Measurements from ENCODE around the gene TMPRSS12. TPM values are rescaled to one million over a fixed set of nuclear protein-coding genes. Genes with fewer than 3 reads are reported as not detected.

Gene TMPRSS12
- total and polyA plus RNA-seq, 2 of the 13 experiments (the other 11 are each of a cell fraction or from before 2014, with no cell fraction given) = not detected

DNA sequence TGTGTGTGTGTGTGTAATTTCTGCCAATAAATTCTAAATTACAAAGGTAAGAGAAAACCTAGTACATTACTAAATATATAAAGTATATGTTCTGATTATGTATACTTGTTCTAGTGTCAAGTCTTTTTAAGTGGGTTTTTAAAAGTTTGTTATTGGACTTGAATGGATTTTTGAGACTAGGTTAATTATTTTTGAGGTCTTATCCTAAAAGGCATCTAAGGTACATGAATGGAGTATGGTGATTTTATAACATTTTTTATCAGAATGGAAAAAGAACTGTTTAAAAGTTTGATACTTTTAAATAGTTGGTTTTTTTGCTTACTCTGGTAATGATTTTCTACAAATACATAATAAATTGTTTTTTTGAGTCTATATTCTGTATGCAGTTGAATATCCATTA, 22.5 kb upstream of the TMPRSS12 start:
- Histone ChIP-seq H3K4me2 (ENCODE audit: low read depth, low read length) (no peak overlapping the region), H4K20me1 (ENCODE audit: insufficient read depth, low read length) (no peaks in the 10 kb centered on the region), H3K9me3 (ENCODE audit: low read length) (no peaks in the 10 kb centered on the region), H3K27ac (ENCODE audit: extremely low read length, insufficient read depth, low read length) (no peak overlapping the region), H3K4me3 (replicated peaks in 1 of 3; ENCODE audit: insufficient read depth in 1 of 3, low read depth in 2 of 3, low read length in 3 of 3) (no peak overlapping the region), H3K36me3 (replicated peaks in 1 of 2; ENCODE audit: control insufficient read depth in 1 of 2, insufficient read depth in 2 of 2, low read length in 2 of 2) (peaks cover 7 to 32% of the 10 kb centered on the region in 2 experiments; a peak in 4 of 5 replicates), H3K79me2 (ENCODE audit: insufficient read depth, low read length) (no peaks in the 10 kb centered on the region), H3K9ac (ENCODE audit: insufficient read depth, low read depth, low read length) (no peak overlapping the region), H3K4me1 (ENCODE audit: insufficient read depth, low read length) (peaks cover 14% of the 10 kb centered on the region), H3K27me3 (ENCODE audit: control insufficient read depth in 1 of 2, insufficient read depth in 2 of 2, low read length in 2 of 2) (no peaks in the 10 kb centered on the region), H2AFZ (ENCODE audit: low read length) (no peak overlapping the region)
- ATAC-seq (no peak), DNase-seq (ENCODE audit: low spot score) (no peak), FAIRE-seq (no peak)
- intact Hi-C loops (cut with micrococcal nuclease; ENCODE audit: unreplicated experiment) = no loop called here
- ChIA-PET CTCF (ENCODE audit: low intra/inter-chr PET ratio, low total read pairs) (no interaction called here), POLR2A (no interaction called here)
- in situ Hi-C loops (cut with HindIII; ENCODE audit: extremely low pct_ligation_motif_present, low pct_unique_long_range_greater_than_20kb) = loop anchor here (10.0 kb wide), 1 partner anchor 205 kb away; the partner anchor contains the start of gene SLC11A2
- TF ChIP-seq NFE2 (CRISPR knock-in tag; IDR thresholded peaks at IDR 0.05) (no peak), ZBTB21 (CRISPR knock-in tag; IDR thresholded peaks at IDR 0.05) (no peak), ZNF12 (CRISPR knock-in tag; IDR thresholded peaks at IDR 0.05) (no peak), FOXO1 (CRISPR knock-in tag; IDR thresholded peaks at IDR 0.05) (no peak), MTF2 (CRISPR knock-in tag; IDR thresholded peaks at IDR 0.05; ENCODE audit: borderline replicate concordance) (no peak), ZNF782 (CRISPR knock-in tag; IDR thresholded peaks at IDR 0.05; ENCODE audit: borderline replicate concordance) (no peak), IKZF1 (IDR thresholded peaks at IDR 0.05) (no peak), ZNF878 (CRISPR knock-in tag; IDR thresholded peaks at IDR 0.05) (no peak), TOE1 (CRISPR knock-in tag; IDR thresholded peaks at IDR 0.05) (no peak), BCL6 (CRISPR knock-in tag; IDR thresholded peaks at IDR 0.05) (no peak), RXRB (CRISPR knock-in tag; IDR thresholded peaks at IDR 0.05; ENCODE audit: borderline replicate concordance) (no peak), ZNF383 (CRISPR knock-in tag; IDR thresholded peaks at IDR 0.05; ENCODE audit: borderline replicate concordance) (no peak), SIX4 (CRISPR knock-in tag; IDR thresholded peaks at IDR 0.05) (no peak), SRSF4 (IDR thresholded peaks at IDR 0.05; ENCODE audit: low read depth, low read length, poor library complexity, severe bottlenecking) (no peak), ATRX (CRISPR knock-in tag; IDR thresholded peaks at IDR 0.05; ENCODE audit: borderline replicate concordance) (no peak)
- TF ChIP-seq, protein P1, sequence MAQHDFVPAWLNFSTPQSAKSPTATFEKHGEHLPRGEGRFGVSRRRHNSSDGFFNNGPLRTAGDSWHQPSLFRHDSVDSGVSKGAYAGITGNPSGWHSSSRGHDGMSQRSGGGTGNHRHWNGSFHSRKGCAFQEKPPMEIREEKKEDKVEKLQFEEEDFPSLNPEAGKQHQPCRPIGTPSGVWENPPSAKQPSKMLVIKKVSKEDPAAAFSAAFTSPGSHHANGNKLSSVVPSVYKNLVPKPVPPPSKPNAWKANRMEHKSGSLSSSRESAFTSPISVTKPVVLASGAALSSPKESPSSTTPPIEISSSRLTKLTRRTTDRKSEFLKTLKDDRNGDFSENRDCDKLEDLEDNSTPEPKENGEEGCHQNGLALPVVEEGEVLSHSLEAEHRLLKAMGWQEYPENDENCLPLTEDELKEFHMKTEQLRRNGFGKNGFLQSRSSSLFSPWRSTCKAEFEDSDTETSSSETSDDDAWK (CRISPR knock-in tag; IDR thresholded peaks at IDR 0.05) = no peak
- TF ChIP-seq, protein P2, sequence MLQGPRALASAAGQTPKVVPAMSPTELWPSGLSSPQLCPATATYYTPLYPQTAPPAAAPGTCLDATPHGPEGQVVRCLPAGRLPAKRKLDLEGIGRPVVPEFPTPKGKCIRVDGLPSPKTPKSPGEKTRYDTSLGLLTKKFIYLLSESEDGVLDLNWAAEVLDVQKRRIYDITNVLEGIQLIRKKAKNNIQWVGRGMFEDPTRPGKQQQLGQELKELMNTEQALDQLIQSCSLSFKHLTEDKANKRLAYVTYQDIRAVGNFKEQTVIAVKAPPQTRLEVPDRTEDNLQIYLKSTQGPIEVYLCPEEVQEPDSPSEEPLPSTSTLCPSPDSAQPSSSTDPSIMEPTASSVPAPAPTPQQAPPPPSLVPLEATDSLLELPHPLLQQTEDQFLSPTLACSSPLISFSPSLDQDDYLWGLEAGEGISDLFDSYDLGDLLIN (CRISPR knock-in tag; IDR thresholded peaks at IDR 0.05; ENCODE audit: borderline replicate concordance) = no peak
- TF ChIP-seq, protein P3, sequence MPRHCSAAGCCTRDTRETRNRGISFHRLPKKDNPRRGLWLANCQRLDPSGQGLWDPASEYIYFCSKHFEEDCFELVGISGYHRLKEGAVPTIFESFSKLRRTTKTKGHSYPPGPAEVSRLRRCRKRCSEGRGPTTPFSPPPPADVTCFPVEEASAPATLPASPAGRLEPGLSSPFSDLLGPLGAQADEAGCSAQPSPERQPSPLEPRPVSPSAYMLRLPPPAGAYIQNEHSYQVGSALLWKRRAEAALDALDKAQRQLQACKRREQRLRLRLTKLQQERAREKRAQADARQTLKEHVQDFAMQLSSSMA (CRISPR knock-in tag; IDR thresholded peaks at IDR 0.05) = no peak
- TF ChIP-seq, protein P4, sequence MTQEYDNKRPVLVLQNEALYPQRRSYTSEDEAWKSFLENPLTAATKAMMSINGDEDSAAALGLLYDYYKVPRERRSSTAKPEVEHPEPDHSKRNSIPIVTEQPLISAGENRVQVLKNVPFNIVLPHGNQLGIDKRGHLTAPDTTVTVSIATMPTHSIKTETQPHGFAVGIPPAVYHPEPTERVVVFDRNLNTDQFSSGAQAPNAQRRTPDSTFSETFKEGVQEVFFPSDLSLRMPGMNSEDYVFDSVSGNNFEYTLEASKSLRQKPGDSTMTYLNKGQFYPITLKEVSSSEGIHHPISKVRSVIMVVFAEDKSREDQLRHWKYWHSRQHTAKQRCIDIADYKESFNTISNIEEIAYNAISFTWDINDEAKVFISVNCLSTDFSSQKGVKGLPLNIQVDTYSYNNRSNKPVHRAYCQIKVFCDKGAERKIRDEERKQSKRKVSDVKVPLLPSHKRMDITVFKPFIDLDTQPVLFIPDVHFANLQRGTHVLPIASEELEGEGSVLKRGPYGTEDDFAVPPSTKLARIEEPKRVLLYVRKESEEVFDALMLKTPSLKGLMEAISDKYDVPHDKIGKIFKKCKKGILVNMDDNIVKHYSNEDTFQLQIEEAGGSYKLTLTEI (CRISPR knock-in tag; conservative IDR thresholded peaks at IDR 0.05) = no peak
- BruUV-seq (replicated peaks) = no TSS peak
